ENCODE data around the gene ZSCAN1. TPM values are rescaled to one million over a fixed set of nuclear protein-coding genes. Genes with fewer than 3 reads are reported as not detected.

The ZSCAN1 gene
- total RNA-seq, 4 donors from 2014 or later = not detected

DNA sequence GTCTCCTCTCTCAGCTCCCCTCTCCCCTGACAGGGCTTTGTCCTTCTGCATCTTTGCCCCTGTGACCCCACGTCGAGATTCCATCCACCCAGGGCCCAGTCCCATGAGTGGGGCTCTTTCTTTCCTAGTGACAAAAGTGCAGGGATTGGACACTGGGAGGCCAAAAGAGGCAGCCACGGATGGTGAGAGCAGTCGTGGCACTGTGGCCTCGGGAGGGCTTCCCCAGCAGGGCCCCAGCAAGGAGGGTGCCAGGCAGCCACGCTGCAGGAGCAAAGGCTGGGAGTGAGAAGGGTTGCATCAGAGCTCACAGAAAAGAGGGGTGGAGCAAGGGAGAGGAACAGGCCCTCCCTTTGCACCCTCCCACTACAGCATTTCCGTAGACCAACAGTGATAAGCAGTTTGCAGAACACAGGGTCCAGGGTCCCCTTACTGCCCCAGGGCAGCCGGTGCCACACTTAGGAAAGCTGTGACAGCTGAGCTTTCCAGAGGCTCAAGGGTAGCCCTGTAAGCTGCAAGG, 4.9 kb downstream of the ZSCAN1 start:
- Histone ChIP-seq H3K36me3 (no peaks in the 10 kb centered on the region), H3K4me1 (peaks cover 3 to 18% (median 11%) of the 10 kb centered on the region in 4 donors), H3K9me3 (peaks cover 0 to 73% (median 41%) of the 10 kb centered on the region in 4 donors), H3K27ac (replicated peaks in 1 of 4) (no peak overlapping the region), H3K27me3 (peaks cover 0 to 64% (median 2%) of the 10 kb centered on the region in 4 donors), H3K4me3 (no peak overlapping the region)
- intact Hi-C loops (cut with DNase I) = no loop called here
- WGBS = 43% methylated on average over 7 of the region's 8 CpGs
- no peak for DNase-seq (ENCODE audit: extremely low spot score)
- TF ChIP-seq POLR2A (IDR thresholded peaks at IDR 0.05; ENCODE audit: low read depth) (no peak), EP300 (IDR thresholded peaks at IDR 0.05) (no peak)

DNA sequence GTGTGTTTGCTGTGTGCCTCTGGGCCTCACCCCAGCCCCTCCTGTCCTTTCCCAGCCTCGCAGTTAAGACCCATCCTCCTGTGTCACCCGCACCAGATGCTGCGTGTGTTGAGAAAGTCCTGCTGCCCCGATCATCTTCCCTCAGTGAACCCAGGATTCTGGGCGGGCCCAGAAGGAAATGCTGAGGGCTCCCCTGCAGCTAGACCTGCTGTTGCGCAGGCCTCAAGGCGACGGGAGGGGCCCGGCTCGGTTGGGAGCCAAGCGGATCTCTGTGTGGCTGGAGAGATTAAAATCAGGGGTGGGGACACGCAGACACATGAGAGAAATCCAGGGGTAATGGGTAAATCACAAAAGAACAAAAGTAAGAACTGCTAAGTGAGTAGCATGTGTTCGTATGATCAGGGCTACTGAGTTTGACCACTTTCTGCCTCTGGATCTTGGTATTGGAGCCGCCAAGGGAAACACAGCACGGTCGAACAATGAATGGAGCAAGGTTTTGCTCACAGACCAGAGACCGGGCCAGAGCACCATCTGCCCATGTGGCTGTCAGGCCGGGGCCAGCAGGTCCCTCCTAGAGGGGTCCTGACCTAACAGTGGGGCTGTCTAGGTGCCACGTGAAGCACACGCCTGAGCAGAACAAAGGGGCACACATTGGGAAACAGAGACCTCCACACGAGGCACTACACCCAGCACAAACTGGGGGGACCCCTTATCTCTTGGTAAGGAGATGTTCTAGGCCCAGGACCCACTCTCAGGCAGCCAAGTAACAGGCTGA, 7.1 kb downstream of the ZSCAN1 start:
- Histone ChIP-seq H3K36me3 (no peaks in the 10 kb centered on the region), H3K27me3 (peaks cover 0 to 47% (median 0%) of the 10 kb centered on the region in 4 donors), H3K4me1 (peaks cover 0 to 9% (median 4%) of the 10 kb centered on the region in 4 donors), H3K27ac (replicated peaks in 1 of 4) (no peak overlapping the region), H3K4me3 (no peak overlapping the region), H3K9me3 (peaks cover 0 to 78% (median 54%) of the 10 kb centered on the region in 4 donors)
- no peak for DNase-seq (ENCODE audit: extremely low spot score)
- 91% methylated on average over 18 of the region's 21 CpGs for WGBS
- TF ChIP-seq, protein P1, sequence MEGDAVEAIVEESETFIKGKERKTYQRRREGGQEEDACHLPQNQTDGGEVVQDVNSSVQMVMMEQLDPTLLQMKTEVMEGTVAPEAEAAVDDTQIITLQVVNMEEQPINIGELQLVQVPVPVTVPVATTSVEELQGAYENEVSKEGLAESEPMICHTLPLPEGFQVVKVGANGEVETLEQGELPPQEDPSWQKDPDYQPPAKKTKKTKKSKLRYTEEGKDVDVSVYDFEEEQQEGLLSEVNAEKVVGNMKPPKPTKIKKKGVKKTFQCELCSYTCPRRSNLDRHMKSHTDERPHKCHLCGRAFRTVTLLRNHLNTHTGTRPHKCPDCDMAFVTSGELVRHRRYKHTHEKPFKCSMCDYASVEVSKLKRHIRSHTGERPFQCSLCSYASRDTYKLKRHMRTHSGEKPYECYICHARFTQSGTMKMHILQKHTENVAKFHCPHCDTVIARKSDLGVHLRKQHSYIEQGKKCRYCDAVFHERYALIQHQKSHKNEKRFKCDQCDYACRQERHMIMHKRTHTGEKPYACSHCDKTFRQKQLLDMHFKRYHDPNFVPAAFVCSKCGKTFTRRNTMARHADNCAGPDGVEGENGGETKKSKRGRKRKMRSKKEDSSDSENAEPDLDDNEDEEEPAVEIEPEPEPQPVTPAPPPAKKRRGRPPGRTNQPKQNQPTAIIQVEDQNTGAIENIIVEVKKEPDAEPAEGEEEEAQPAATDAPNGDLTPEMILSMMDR (IDR thresholded peaks at IDR 0.05) = no peak
- no peak for TF ChIP-seq EP300 (IDR thresholded peaks at IDR 0.05)
- no peak for TF ChIP-seq POLR2A (IDR thresholded peaks at IDR 0.05; ENCODE audit: low read depth)
- TF ChIP-seq POLR2AphosphoS5 (IDR thresholded peaks at IDR 0.05) = no peak
- intact Hi-C loops (cut with DNase I) = no loop called here

DNA sequence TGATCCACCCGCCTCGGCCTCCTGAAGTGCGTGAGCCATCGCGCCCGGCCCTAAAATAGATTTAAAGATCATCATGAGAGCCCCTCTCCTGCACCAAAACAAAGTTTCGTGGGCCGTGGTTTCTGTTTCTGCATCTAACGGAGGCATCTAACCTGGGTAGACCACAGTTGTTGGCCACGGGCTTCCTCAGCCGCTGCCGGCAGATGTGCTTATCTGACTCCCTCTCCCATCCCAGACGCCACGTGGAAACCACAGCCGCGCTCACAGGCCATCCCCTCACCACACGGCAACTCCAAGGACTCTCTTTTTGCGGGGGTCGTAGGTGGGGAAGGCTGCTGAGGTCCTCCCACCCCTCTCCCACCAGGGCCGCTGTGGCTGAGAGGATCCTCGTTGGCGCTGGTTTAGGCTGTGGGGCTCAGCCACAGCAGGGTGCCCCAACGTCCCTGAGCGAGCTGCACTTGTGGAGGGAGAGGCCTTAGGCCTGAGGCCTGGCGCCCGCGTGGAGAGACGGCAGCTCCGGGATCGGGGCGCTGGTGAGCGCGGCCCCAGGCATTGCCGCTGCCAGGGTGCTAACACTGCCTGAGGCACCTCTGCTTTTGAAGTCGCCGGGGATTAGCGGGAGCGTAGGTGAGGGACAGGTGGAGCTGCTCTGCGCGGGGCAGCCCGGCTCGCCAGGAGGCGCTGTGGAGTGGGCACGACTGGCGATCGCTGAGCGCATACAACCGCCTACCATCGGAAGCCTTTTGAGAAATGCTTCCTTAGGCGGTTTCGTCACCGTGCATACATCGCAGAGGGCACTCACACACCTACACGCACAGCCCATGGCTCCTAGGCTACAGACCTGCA, 8.9 kb downstream of the ZSCAN1 start:
- Histone ChIP-seq H3K9me3 (peaks cover 0 to 89% (median 64%) of the 10 kb centered on the region in 4 donors), H3K4me3 (no peak overlapping the region), H3K36me3 (no peaks in the 10 kb centered on the region), H3K27me3 (peaks cover 0 to 34% (median 0%) of the 10 kb centered on the region in 4 donors), H3K4me1 (peaks cover 0 to 7% (median 3%) of the 10 kb centered on the region in 4 donors), H3K27ac (replicated peaks in 1 of 4) (no peak overlapping the region)
- 71% methylated on average over 28 of the region's 54 CpGs for WGBS
- no peak for DNase-seq (ENCODE audit: extremely low spot score)
- no peak for TF ChIP-seq POLR2A (IDR thresholded peaks at IDR 0.05; ENCODE audit: low read depth)
- TF ChIP-seq, protein P1 (IDR thresholded peaks at IDR 0.05) = no peak
- TF ChIP-seq POLR2AphosphoS5 (IDR thresholded peaks at IDR 0.05) = no peak
- no peak for TF ChIP-seq EP300 (IDR thresholded peaks at IDR 0.05)
- intact Hi-C loops (cut with DNase I) = no loop called here

DNA sequence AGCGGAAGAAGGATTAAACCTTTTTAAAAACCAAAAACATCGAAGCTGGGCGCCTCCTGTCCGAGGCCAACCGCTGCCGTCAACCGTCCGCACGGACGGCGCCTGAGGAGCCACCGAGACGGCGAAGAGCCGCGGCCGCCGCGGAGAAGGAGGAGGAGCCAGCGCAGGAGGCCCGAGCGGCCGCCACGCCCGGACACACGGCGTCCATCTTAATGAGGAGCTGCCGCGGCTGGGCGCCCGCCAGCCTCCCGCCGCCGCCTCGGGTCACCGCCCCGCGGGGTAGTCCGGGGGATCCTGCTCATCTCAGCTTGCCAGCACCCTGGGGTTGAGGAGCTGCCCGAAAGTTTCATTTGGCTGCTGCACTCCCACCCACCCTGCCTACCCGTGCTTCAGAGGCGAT, 10.6 kb downstream of the ZSCAN1 start:
- H3K4me1 ChIP-seq = no peaks in the 10 kb centered on the region
- DNase-seq (ENCODE audit: extremely low spot score) = no peak
- H3K4me3 ChIP-seq = no peak overlapping the region
- H3K27ac ChIP-seq (replicated peaks in 1 of 4) = no peak overlapping the region
- H3K36me3 ChIP-seq = no peaks in the 10 kb centered on the region
- intact Hi-C loops (cut with DNase I) = no loop called here
- TF ChIP-seq POLR2A (IDR thresholded peaks at IDR 0.05; ENCODE audit: low read depth) (no peak), EP300 (IDR thresholded peaks at IDR 0.05) (no peak), POLR2AphosphoS5 (IDR thresholded peaks at IDR 0.05) (no peak)
- TF ChIP-seq, protein P1 (IDR thresholded peaks at IDR 0.05) = no peak
- 66% methylated on average over 18 of the region's 42 CpGs for WGBS
- H3K27me3 ChIP-seq = peaks cover 0 to 20% (median 0%) of the 10 kb centered on the region in 4 donors
- H3K9me3 ChIP-seq = peaks cover 0 to 88% (median 71%) of the 10 kb centered on the region in 4 donors

DNA sequence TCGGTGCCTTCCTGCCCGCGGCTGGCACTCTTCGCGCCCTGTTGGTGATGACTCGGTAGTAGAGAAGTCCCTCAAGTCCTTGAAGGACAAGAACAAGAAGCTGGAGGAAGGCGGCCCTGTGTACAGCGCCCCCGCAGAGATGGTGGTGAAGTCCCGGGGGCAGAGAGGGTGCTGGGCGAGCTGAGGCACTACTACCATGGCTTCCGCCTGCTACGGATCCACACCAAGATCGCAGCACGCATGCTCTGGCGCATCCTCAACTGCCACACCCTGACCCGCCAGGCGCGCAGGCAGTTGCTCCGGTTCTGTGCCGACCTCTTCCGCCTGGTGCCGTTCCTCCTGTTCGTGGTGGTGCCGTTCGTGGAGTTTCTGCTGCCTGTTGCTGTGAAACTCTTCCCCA, 11.1 kb downstream of the ZSCAN1 start:
- peaks cover 0 to 19% (median 0%) of the 10 kb centered on the region in 4 donors for H3K27me3 ChIP-seq
- DNase-seq (ENCODE audit: extremely low spot score) = no peak
- 86% methylated on average over 18 of the region's 26 CpGs for WGBS
- TF ChIP-seq POLR2AphosphoS5 (IDR thresholded peaks at IDR 0.05) (no peak), POLR2A (IDR thresholded peaks at IDR 0.05; ENCODE audit: low read depth) (no peak), EP300 (IDR thresholded peaks at IDR 0.05) (no peak)
- TF ChIP-seq, protein P1 (IDR thresholded peaks at IDR 0.05) = no peak
- intact Hi-C loops (cut with DNase I) = no loop called here
- H3K4me3 ChIP-seq = no peak overlapping the region
- no peaks in the 10 kb centered on the region for H3K4me1 ChIP-seq
- peaks cover 0 to 90% (median 75%) of the 10 kb centered on the region in 4 donors for H3K9me3 ChIP-seq
- no peak overlapping the region for H3K27ac ChIP-seq (replicated peaks in 1 of 4)
- no peaks in the 10 kb centered on the region for H3K36me3 ChIP-seq
